CD4-positive, alpha-beta T cell treated with Interleukin-2 at 100 ng/mL for 4 hours (primary cell): ENCODE data around the gene CREB3L1.
"Not testable (repeated sequence)": the region's sequence is repeated elsewhere in the genome, so short reads cannot be mapped to it uniquely, and the experiment has no call there.

Experiments used
- DNase-seq: peaks from one replicate; pipeline ENCODE4 v3.0.0-alpha.2; 2020; ENCODE audit warnings: low spot score

Gene CREB3L1

GRCh38 chr11:46249103-46249937 is 28.1 kb upstream of the CREB3L1 start:
- no peak for DNase-seq

DNA sequence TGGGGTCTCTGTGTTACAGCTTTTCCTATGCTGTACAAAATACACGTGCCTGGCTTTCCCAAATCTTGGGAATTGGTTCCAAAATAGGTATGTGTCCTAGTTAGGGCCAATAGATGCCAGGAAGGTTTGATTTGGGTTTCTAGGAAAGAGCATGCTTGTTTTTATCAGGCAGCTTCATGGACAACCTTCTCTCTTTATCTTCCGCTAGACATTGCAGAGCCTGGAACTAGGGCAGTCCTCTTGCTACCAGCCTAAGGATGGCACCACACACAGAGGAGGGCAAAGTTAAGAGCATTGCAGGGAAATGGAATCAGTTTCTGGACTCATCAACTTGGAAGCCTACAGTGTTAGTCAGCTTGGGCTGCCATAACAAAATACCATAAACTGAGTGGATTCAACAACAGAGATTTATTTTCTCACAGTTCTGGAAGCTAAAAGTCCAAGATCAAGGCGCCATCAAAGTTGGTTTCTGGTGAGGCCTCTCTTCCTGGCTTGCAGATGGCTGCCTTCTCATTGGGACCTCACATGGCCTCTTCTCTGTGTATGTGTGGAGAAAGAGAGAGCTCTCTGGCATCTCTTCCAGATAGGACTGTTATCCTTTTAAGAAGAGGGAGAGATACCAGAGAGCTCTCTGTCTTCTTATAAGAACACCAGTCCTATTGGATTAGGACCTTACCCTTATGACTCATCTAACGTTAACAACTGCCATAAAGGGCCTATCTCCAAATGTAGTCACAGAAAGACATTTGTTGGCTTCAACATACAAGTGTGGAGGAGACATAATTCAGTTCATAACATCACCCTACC is 27.3 kb upstream of the CREB3L1 start:
- DNase-seq: no peak

- no peak for DNase-seq
Observed at GRCh38 chr11:46250745-46251052, 26.8 kb upstream of the CREB3L1 start.

- no peak for DNase-seq
Observed at GRCh38 chr11:46251954-46252353, 25.5 kb upstream of the CREB3L1 start.

DNA sequence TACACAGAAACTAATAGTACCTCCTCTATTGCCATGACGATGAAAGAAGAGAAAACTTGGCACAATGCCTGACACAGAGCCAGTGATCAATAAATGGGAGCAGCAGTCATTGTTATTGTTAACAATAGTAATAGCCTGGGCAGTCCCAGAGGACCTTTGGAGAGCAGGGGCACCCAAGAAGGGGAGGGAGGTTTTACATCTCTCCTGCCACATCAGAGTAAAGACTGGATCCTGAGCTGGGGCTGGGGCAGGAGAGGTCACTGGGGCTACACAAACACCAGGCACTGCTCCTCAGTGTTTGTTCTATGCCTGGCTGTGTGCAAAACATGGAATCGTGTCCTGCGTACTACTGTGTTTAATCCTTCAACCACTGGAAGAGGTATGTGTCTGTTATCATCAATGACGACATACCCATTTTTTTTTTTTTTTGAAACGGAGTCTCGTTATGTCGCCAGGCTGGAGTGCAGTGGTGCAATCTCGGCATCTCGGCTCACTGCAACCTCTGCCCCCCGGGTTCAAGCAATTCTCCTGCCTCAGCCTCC is 25.0 kb upstream of the CREB3L1 start:
- no peak for DNase-seq

- DNase-seq: no peak
Observed at GRCh38 chr11:46253258-46254132, 24.0 kb upstream of the CREB3L1 start.

DNA sequence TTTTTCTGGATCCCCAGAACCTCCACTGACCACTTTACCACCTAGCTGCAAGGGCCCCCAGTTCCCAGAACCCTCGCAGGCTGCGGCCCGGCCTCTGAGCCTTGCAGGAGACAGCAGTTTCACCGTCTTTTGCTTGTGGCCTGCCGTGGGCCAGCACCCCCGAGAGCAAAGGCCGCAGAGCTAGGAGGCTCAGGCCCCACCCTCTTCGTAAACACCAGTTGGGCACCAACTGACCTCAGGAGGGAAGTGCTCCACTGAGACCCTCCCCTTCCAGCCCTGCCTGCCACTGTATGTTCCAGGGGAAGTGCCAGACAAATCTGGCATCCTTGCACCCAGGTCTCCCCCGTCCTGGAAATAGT is 23.4 kb upstream of the CREB3L1 start:
- no peak for DNase-seq

DNA sequence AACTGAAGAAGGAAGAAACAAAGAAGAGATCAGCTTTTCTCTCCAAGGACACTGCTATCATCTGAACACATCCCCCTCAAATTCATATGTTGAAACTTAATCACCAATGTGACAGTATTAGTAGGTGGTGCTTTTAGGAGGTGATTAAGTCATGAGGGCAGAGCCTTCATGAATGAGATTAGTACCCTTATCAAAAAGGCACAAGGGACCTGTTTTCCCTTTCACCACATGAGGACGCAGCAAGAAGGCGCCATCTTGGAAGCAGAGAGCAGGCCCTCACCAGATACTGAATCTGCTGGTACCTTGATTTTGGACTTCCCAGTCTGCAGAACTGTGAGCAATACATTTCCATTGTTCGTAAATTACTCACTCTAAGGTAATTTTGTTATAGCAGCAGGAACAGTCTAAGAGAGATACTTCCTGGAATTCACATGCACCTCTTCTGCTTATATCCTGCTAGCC is 20.9 kb upstream of the CREB3L1 start:
- DNase-seq: no peak

GRCh38 chr11:46259347-46259746 is 18.1 kb upstream of the CREB3L1 start:
- not testable (repeated sequence) for DNase-seq

DNA sequence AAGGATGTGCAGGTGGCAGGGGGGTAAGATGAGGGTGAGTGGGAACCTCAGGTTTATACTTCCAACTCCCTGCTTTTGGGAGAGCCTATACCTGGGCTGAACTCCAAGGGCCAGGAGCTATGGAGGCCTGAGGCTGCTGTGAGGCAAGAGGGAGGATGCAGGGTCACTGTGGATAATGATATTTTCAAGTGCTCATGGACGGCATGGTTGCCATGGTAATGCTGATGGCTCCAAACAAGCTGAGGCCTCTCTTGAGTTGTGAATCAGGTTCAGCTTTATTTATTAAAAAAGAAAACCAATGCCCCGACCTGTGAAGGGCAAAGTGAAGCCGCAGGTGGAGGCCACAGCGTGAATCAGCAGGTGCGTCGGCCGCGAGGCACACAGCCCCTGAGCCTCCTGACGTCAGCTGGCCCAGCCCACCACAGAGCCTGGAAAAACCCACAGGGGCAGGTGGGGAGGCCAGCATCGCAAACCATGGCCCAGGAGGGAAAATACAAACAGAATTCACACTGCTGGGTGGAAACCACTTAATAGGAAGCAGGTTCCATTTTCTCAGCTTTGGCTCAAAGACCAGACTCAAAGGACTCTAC is 17.4 kb upstream of the CREB3L1 start:
- DNase-seq: no peak

DNA sequence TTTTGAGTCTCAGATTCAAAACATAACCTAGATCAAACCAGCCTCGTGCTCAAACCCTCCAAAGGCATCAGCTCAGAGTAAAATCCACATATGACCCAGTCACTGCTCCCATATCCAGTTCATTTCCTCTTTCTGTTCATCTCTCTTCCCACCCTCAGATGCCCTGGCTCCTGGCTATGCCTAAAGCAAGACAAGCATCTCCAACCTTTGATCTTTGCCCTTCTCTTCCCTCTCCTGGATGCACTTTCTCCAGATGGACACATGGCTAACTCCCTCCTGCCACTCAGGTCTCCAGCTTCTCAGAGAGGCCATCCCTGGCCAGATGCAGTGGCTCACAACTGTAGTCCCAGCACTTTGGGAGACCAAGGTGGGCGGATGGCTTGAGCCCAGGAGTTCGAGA is 14.3 kb upstream of the CREB3L1 start:
- no peak for DNase-seq

DNA sequence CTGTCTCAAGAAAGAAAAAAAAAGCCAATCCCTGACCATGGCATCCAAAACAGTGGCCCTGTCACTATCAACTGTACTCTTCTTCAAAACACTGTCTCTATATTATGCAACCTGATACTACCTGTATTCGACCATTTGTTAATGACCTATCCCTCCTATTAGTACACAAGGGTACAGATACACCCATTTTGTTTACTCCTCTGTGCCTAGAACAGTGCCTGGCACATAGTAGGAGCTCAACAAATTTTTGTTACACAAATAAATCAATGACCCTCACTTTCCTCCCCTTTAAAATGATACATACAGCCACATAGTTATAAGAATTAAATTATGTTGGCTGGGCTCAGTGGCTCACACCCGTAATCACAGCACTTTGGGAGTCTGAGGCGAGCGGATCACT is 13.4 kb upstream of the CREB3L1 start:
- no peak for DNase-seq

GRCh38 chr11:46264976-46265375 is 12.5 kb upstream of the CREB3L1 start:
- no peak for DNase-seq

- DNase-seq: no peak
Observed at GRCh38 chr11:46265764-46266163, 11.7 kb upstream of the CREB3L1 start.

- no peak for DNase-seq
Observed at GRCh38 chr11:46267930-46268329, 9.5 kb upstream of the CREB3L1 start.

DNA sequence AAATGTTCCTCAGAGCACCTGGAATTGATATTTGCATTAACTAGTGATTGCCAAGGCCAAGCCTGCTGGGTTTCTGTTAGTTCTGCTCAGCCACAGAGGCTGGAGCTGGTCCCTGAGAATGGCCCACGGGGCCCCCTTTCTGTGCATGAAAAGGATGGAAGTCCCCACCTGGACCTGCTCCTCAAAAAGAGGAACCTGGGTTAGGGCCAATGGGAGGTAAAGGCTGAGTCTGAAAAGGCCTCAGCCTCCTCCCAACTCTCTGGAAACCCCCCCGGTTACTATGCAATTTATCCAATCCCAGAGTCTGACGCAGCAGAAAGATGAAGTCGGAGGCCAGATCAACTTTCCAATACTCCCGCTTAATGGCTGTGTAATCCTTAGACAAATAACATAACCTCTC is 6.8 kb upstream of the CREB3L1 start:
- DNase-seq: no peak

DNA sequence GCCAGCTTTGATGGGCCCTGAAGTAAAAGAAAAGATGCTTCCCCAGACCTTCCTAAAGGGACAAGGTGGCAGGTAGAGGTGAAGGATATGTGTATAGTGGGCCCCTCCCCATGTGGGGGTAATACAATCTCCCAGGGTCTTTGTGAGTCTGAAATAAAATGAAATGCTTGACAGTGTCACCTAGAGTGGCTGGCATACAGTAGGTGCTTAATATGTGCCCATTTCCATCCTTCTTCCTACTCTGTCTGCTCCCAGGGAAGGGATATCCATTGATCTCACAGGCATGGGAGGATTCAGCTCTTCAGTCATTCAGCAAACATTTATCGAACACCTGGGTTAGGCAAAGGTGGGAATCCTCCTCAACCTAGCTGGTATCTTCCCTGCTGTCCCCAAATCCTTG is 6.1 kb upstream of the CREB3L1 start:
- no peak for DNase-seq

GRCh38 chr11:46271875-46272815 is 5.3 kb upstream of the CREB3L1 start:
- no peak for DNase-seq

DNA sequence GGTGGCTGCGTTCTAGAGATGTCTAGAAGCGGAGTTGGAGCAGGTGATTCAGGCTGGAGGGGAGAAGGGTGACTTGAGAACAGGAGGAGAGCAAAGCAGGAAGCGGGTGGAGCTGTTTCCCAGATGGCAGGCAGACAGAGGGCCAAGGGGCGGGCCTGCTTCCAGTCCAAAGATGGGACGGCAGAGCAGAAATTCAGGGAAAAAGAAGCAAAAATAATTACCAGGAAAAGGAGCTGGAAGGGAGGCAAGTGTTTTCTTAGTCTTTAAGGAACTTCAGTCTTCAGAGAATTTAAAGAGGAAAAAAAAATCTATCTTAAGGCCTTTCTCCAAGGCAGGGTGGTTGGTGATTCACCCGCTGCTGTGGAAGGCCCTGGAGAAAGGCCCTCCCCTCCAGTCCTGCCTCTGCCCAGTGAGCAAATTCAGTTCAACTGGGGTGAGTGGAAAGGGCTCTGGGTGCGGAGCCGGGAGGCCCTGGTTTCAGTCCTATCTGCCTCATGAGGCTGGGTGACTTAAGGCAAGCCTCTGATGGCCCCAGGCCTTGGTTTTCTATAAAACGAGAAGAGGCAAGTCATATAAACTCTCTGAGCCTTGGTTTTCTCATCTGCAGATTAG is 4.5 kb upstream of the CREB3L1 start:
- DNase-seq: no peak

DNA sequence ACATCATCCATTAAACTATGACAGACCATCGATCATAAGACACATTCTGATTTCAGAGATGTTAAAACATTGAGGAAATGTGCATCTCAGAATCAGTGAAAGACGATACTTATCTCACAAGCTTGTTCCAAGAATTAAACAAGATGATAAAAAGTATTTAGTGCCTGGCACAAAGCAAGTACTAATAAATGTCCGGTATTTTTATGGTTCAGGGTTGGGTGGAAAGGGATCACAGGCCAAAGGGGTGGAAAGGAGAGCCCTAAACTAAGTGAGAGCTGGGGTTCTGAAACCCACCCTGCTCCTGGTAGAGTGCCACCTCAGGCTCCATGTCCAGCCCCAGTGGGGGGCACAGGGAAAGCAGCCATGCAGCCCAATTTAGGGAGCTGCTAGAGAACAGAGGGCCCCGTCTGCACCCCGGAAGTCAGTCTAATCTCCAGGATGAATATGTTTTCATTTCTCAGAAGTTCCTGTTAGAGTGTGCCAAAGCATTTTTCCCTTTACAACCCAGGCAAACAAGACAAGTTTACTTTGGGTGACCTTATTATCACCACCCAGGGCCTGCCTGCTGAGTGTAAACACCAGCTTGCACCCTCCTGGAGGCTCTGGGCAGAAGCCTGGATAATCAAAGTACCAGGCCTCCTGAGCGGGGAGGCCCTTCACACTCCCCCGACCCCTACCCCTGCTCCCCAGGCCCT is 3.8 kb upstream of the CREB3L1 start:
- DNase-seq: no peak
